HG03575 (cell line): ENCODE results near the gene MCEE.
"Not testable (repeated sequence)": the region's sequence is repeated elsewhere in the genome, so short reads cannot be mapped to it uniquely, and the experiment has no call there.

ENCODE experiments used
- ATAC-seq: cut with Tn5 transposase; IDR thresholded peaks from one replicate; pipeline ENCODE4 v1.9.1; 2021; ENCODE audit not compliant: unreplicated experiment, insufficient number of reproducible peaks, low FRiP score; ENCODE audit errors: extremely low read depth

MCEE gene

GRCh38 chr2:71130152-71130904 is at the start of gene MCEE, which contains the start of gene MPHOSPH10:
MCEE (minus strand) TSS chr2:71130229; CDS start chr2:71130219, 10 bp downstream.
MPHOSPH10 (plus strand) TSS chr2:71130634; CDS start chr2:71130666, 32 bp downstream.
- peak; percentile 55 for ATAC-seq

- ATAC-seq, result not testable (repeated sequence)
Observed at GRCh38 chr2:71178836-71179235, 48.8 kb upstream of the MCEE start.

- no peak for ATAC-seq
Observed at GRCh38 chr2:71174207-71174606, 44.2 kb upstream of the MCEE start.

GRCh38 chr2:71173096-71173495 is 43.1 kb upstream of the MCEE start:
- no peak for ATAC-seq

- no peak for ATAC-seq
Observed at GRCh38 chr2:71166812-71167211, 36.8 kb upstream of the MCEE start.

- no peak for ATAC-seq
Observed at GRCh38 chr2:71157124-71157793, 27.2 kb upstream of the MCEE start.

- no peak for ATAC-seq
Observed at GRCh38 chr2:71156573-71156972, 26.5 kb upstream of the MCEE start.

GRCh38 chr2:71155846-71156245 is 25.8 kb upstream of the MCEE start:
- ATAC-seq, result no peak

- ATAC-seq, result no peak
Observed at GRCh38 chr2:71154798-71155197, 24.8 kb upstream of the MCEE start.

GRCh38 chr2:71154279-71154678 is 24.2 kb upstream of the MCEE start:
- ATAC-seq, result no peak

- no peak for ATAC-seq
Observed at GRCh38 chr2:71153585-71154224, 23.7 kb upstream of the MCEE start.

GRCh38 chr2:71151620-71152019 is 21.6 kb upstream of the MCEE start:
- ATAC-seq, result no peak

GRCh38 chr2:71150082-71150816 is 20.2 kb upstream of the MCEE start:
- ATAC-seq, result no peak

- ATAC-seq, result no peak
Observed at GRCh38 chr2:71148506-71149063, 18.6 kb upstream of the MCEE start.

- ATAC-seq, result no peak
Observed at GRCh38 chr2:71143782-71144181, 13.8 kb upstream of the MCEE start.

GRCh38 chr2:71136174-71136573 is 6.1 kb upstream of the MCEE start:
- ATAC-seq, result no peak

GRCh38 chr2:71133603-71134002 is 3.6 kb upstream of the MCEE start:
- no peak for ATAC-seq

- ATAC-seq, result not testable (repeated sequence)
Observed at GRCh38 chr2:71131387-71132166, 1.5 kb upstream of the MCEE start.
